Activated T-cell treated with anti-CD3 and anti-CD28 coated beads for 24 hours (primary cell): Measurements from ENCODE around the gene SPOCD1.

Experiments
- DNase-seq: peaks from one replicate; pipeline ENCODE4 v3.0.0-alpha.2; 2020; ENCODE audit warnings: low read depth

The SPOCD1 gene

DNA sequence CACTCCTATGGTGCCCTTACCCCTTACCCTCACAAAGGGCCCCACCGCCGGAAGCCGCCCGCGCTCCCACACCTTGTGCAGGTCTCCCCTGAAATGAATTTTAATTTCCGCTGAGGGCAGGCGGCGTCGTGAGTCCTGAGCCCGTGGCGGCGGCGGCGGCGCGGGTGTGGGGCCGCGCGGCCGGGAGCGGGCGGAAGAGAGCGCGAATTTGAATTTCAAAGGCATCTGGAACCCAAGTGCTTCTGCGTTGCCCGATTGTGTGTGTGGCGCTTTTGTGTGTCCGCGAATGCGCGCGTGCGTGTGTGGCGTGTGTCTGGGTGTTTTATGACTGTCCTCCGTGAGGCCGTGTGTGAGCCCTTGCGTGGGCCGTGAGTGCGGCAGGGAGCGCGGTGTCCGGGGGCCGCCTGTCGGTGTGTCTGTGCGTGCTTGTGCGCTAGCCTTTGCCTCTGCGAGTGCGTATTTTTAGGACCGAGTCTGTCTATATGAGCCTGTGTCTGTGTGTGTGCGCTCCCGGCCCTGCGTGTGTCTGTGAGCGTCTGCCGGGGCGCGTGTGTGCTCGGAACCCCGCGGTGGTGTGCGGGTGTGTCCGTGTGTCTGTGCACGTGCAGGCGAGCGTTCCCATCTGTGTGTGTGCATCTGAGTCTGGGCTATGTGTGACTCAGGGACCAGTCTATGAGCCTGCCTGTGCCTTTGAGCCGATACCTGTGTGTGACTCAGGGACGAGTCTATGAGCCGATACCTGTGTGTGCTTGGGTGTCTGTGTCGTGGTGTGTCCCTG is 43.7 kb downstream of the SPOCD1 start:
- peak; percentile 33 for DNase-seq

DNA sequence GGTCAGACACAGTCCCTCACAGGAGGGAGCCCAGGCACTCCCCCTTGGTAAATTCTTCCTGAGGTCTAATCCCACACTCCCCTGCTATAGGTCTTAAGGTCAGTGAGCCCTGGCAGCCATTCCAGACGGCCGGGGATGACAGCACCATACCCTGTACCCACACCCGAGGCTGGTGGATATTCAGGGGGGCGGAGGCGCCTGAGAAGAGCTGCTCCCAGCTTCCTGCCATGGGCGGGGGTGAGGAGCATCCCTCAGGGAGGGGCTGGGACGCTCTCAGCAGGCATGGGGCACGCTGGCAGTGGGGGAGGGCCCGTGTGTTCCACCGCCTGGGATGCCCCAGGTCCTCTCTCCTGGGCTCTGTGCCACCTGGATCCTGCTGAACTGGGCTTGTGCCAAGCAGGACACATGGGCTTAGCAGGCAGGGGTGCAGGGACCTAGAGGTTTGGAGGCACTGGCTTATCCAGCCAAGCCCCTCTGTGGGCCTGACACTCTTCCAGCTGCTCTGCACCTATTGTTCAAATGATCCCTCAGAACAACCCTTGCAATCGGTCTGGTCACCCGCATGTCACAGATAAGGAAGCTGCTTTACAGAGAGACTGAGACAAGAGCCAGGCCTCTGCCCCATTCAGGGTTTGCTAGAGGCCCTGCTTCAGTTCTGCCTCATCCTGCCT is 46.0 kb downstream of the SPOCD1 start:
- no peak for DNase-seq

DNA sequence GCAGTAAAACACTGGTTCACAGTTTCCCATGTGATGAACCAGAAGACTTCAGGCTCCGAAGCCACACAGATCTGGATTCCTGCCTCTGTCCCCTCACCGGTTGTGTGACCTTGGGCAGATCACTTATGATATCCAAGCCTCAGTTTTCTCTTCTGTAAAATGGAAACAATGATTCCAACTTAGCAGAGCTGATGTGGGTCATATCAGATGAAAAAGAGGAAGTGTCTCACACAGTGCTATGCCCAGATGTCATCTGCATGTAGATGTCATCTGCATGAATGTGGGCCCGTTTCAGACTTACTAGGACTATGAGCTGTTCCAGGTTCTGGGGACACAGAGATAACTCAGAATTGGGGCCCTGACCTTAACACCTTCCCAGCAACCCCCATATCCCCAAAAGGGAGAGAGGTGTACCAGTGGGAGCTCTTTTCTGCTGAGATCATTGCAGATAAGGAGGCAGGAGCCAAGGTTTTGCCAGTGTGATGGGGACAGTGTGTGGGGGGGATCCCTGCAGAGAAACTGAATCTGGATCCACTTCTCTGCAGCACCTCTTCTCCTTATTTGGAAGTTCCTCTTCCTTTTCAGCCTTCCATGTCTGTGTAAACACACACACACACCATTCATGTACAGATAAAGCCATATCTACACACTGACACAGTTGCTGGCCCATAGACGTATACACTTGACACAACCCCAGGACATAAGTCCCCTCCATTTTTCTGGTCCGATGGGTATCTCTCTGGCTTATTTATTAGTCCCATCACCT is 46.7 kb downstream of the SPOCD1 start:
- no peak for DNase-seq

DNA sequence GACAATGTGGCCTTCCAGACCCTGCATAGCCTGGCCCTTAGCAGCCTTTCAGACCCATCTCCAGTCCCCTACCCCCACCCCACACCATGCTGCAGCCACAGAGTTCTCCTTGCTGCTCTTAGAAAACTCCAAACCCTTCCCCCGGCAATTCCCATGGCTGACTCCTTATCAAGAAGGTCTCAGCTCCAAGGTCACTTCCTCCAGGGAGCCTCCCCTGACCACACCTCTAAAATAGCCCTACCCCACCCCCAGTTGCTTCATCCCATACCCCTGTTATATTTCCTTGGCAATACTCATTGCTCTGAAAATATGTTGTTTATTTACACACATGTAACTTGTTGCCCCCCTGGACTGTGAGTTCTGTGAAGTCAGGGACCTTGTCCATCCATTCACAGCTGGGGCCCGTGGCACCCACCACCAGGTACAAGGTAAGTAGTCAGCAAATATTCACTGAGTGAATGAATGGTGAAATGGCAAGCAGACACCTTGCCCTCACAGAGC is 47.4 kb downstream of the SPOCD1 start:
- DNase-seq: no peak

DNA sequence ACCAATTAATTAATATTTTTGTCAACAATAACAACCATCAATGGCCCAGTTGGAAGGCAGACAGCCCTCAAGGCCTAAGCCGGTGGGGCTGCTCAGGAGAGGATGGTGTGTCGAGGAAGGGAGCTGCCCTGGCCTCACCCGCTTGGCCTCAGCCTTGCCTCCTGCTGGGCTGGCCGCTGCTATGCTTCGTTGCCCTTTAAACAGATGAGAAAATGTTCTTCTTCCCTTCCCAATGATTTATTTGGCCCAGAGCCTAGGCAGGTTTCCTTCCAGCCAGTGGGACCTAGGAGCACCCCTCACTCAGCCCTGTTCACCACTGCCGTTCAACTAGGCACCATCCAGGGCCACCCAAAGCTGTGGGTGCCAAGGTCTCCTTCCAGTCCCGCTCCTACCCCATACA is 48.6 kb downstream of the SPOCD1 start:
- DNase-seq: no peak

DNA sequence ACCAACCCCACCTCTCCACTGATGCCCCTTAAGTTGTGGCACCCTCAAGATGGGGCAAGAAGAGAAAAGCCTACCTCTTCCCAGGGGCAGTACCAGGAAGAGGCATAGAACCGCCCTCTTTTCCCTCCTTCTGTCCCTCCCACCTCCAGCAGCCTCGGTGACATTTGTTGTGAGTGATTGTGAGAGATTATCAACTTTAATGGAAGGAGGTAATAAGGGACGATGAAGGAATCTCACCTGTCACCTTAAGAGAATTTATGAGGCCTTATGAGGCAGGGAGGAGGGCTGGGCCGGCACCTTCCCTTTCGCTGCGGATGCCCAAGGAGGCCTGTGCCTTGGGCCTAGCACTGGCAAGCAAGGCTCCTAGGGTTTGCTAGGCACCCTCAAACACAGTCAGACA is 50.3 kb downstream of the SPOCD1 start:
- DNase-seq: no peak

DNA sequence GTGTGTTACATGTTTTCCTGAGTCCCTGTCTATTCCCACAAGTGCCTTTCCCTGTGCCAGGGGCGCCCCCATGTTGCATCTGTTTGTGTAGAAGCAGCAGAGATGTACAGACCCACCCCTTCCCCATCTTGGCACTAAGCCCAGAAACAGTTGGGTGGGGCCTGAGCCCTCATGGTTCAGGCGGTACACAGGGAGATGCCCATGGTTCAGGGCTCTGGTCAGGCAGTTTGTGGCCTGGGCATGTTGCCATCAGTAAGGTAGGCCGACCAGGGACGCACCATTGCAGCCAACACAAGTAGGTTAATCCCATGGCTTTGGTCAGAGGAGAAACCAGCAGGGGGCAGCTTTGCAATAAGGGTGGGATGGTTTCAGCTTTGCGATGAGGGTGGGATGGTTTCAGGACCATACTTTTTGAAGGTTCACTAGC is 50.8 kb downstream of the SPOCD1 start:
- DNase-seq: no peak

DNA sequence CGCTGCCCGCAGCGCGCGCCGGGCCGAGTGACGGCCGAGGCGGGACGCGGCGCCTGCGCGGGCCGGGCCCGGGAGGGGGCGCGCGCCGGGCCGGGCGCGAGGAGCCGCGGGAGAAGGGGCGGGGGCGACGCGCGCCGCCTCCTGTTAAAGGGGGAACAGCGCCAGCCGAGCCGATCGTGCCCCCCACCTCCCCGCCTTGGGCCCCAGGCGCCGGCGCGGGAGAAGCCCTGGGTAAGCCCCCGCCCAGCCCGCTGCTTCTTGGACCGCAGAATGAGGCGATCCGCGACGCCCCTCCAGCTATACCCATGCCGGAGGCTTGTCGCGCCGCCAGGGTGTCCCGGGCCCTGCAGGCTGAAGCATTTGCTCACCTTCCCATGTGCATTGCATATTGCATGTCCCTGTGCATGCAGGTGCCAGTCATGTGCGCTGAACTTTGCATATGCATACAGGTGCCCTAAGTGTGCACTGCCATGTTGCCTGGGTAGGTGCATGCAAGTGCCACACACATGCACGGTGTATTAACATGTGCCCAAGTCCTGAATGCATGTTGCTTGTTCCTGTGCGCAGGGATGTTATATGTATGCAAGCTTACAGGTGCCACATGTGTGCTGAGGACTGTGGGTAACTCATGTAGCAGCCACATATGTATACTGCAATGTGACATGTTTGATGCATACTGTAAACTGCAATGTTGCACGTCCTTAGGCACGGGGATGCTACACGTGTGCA is 51.3 kb downstream of the SPOCD1 start, which contains the start of gene ADGRB2:
TSS of gene ADGRB2 (minus strand) at position 29 of the 729 bp plus-strand sequence. CDS start 7,119 bp downstream, outside the sequence.
- no peak for DNase-seq

DNA sequence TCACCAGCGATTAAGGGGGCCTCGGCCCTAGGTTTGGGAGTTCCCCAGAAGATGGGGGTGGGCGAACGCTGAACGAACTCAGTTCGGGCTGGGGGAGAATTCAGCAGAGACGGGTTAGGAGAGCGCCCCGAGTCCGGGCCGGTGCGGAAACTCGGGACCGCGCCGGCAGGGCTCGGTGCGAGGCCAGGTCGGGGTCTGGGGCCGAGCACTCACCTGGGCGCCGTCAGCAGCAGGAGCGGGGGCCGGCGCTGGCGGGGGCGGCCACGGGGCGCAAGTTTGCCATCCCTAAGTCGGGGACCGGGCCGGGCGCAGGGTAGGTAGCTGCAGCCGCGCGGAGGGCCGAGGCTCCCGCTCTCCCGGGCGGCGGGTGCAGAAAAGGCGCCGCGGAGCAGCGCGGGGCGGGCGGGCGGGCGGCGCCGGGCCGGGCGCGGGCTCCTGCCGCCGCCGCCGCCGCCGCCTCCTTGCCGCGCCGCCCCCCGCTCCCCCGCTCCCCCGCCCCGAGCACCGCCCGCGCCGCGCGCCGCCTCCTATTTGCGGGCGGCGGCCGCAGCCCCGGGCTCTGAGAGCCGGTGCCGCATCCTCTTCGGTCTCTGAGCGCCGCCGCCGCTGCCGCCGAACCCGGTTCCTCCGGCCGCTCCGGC is 52.0 kb downstream of the SPOCD1 start:
- no peak for DNase-seq

DNA sequence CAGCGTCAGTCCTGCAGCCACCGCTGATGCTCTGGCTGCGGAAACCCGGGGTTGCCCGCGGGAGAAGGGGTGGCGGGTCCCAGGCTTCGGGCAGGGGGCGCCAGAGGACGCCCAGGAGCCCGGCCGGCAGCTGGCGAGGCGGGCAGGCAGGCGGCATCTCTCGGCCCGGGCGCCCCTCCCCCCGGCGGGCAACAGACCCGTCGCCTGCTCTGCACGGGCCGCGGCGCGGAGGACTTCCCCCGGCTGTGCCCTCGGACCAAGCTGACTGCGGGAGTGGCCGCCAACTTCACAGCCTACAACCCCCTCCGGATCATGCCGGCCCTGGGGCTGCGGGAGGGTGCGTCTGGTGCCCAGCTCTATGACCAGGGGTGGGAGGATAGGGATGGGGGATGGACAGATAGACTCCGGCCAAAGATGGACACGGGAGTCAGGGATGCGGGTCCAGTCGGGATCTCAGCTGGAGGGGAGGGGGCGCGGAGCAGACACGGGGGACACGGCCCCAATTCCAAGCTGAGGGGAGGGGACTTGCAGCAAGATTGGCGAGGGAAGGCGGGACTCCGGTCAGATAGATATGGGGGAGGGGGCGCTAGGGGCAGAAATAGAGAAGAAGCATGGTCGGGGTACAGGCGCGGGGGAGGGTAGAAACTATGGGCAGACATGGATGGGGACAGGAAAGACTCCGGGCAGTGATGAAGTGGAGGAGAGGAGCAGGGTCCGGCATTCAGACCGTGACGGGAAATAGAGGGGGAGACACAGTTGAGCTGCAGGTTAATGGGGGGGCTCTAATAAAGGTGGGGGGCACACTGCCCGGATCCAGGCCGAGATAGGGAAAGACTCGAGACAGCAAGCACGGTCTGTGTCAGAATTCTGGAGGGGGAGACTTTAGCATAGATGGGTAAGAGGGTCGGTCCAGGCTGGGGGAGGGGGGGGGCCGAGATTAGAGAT is 52.8 kb downstream of the SPOCD1 start:
- DNase-seq: peak; percentile 59

DNA sequence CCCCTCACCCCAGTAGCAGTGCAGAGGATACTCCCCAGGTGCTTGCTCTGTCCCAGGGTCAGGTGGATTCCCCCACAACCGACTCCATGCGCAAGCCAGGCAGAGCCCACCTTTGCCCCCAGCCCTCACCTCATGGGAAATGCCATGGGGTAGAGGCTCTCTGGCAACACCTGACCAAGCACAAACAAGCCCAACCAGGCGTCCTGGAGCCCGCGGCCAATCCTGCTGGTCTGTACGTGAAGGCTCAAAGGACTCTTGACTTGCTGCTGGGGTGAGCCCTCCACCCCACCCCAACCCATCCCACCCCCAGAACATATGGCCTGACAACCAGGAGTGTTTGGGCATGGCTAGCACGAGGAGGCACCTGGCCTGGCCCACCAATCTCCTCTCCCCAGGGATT is 53.5 kb downstream of the SPOCD1 start:
- DNase-seq: no peak

DNA sequence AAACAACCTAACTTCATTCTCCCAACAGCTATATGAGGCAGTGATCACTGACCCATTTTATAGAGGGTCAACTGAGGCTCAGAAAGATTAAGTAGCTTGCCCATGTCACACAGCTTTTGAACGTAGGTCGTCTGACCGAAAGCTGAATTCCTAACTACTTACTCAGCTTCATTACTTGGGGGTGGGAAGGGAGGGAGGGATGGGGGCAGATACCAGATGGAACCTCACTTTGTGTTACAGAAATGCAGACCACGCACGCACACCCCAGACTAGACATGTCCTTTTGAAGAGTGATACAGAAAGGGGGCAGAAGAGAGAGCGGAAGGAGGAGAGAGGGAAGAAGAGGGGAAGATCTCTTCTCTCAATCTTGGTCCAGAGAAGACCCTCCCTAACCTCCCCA is 53.9 kb downstream of the SPOCD1 start:
- DNase-seq: no peak

DNA sequence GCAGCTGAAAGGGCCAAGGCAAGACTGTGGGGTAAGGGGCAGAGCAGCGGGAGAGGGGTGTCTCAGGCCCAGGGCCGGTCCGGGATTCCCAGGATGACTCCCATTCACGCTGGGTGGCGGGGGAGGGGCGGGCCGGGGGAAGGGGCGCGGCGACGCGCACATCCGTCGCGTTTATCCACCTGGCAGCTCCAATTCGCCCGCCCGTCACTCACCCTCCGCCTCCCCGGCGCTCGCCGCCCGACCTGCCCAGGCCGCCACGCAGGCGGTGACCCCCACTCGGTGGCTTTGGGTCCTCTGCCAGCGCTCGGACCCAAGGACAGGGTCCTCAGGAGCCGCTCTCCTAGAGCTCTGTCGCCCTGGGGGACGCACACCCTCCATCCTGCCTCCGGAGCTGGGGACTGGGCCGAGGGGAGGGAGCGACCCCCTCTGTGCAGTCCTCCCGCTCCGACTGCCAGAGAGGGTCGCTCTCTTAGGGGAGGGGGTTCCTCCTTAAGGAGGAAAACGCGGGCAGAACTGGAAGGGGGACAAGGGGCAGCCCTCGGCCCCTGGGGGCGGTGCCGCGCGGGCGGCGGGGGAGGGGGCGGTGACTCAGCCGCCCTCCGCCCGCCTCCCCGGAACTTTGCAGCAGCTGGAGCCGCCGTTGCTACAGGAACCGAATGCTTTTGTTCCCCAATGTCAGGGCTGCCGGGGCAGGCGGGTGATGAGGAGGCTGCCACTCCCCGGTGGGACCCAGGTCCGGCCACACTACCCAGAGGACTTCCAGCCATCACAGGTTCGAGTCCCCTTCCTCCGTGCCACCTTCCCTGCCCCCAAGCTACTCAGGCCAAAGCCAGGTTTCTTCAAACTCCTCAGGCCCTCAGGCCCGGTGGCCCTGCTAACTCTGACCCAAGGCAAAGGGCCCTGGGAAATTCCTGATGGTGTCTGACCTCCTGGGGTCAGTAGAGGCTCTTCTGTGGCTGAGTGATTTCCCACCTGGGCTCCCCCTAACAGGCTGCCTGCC is 55.1 kb downstream of the SPOCD1 start:
- peak; percentile 40 for DNase-seq

DNA sequence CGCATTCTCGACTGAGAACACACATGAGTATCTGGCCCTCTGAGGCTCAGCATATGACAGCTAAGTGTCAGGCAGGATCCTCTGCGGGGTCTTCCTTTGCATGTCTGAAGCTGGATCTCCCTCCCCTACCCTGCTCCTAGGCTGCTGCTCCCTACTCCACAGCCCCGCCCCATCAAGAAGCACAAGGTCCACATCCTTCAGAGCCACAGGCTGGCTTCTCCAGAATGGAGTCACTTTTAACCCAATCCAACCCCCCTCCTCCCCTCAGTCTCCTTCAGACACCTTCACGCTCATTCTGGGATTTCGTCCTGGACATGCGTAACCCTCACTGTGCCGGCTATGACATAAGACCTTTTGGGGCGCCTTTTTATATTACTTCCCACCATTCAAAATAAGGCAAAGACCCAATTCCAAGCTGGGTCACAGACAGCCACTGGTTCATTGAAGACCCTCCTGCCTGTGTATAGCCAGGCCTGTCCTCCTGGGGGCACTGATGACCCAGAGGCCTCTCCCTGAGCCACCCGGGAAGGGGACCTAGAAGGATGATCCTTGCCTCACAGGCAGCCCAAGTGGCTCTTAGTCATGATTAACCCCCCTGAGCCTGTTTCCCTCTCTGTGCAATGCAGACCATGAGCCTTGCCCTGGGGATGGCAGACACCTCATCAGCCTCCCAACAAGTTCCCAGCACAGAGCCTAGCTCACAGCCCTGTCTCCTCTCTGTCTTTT is 56.4 kb downstream of the SPOCD1 start:
- no peak for DNase-seq

DNA sequence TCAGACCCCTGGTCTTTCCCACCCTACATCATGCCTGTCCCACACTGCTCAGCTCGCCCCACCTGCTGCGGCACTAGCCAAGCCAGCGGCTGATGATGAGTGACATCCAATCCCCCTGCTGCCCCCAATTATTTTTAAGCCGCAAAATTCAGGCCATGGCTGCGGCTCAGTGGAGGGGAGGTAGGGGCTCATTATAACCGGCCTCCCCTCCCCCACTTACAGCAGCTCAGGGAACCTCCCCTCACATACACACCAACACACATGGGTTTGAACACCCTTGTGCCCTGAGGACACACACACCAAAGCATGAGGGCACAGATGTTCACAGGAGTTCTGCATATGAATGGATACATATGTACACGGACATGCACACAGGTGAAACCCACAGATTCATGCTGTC is 57.0 kb downstream of the SPOCD1 start:
- DNase-seq: no peak

DNA sequence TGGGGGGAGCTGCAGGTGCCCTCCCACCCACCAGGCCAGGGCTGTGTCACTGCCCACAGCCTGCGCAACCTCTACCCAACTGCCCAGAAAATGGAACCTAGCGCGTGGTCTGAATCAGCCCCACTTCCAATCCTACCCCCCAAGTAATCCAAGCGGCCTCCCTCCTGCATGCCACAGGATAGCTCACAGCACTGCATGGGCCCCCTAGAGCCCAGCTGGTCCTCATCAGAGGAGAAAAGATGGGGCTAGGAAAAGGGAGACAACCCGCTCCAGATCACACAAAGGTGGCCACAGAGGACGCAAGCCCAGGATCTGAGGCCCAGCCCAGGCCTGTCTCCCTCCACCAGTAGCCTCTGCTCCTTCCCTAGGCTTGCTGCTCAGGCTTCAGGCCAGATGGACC is 57.8 kb downstream of the SPOCD1 start:
- DNase-seq: no peak

DNA sequence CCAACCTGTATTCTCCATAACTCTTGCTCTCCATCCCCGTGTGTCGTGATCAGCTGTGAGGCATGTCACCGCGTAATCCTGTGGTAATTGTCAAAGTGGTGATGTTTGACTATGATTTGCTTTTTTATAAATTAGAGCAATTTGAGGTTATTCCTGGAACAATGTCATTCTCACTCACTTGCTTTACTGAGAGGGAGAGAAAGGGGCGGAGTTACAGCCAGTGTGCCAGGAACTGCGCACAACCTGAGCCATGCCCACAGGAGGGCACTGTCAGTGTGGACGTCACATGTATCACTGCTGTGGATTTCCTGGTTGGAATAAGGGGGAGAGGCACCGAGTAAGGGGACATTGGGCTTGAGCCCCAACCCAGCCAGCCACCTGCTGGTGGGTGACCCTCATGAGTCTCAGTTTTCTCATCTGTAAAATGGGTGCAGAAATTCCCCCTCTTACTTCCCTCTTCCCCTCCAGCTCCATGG is 58.6 kb downstream of the SPOCD1 start:
- no peak for DNase-seq

DNA sequence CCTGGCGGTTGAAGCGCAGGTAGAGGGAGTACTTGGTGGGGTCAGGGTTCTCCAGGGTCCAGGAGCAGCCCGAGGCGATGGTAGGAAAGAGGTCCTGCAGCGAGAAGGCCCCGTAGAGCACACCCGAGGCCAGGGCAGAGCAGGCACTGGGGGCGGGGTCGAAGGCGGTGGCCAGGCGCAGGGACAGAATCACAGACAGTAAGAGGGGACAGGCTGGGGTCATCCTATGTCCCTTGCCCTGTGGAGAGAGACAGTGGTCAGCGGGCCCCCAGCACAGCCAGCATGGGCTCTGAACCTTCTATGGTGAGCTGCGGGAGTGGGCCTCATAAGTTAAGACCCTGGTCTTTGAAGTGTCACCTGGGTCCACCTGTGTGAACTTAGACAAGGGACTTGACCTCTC is 59.2 kb downstream of the SPOCD1 start:
- DNase-seq: no peak
